K562 (cell line): Measurements from ENCODE around the gene DNAH1. TPM values are rescaled to one million over a fixed set of nuclear protein-coding genes. Genes with fewer than 3 reads are reported as not detected.
A peak's percentile ranks its signal among the peaks of the same experiment; 100 is the strongest.

Experiments
- CCNT2 ChIP-seq: IDR thresholded peaks from 2 replicates; pipeline ENCODE4 v1.6.1; 2011; ENCODE audit warnings: borderline replicate concordance, low read depth, mild to moderate bottlenecking, moderate library complexity, mixed read lengths, low read length; ENCODE audit not compliant: insufficient read length; ENCODE audit errors: extremely low read depth
- E2F3 ChIP-seq: fragments of 250-450 bp; sonication (Bioruptor Pico); IDR thresholded peaks from 2 replicates; pipeline ENCODE4 v1.4.0; 2020; ENCODE audit warnings: mild to moderate bottlenecking
- POLR3A ChIP-seq: IDR thresholded peaks from 2 replicates; pipeline ENCODE4 v1.6.1; 2011; ENCODE audit warnings: borderline replicate concordance, mild to moderate bottlenecking, moderate library complexity; ENCODE audit not compliant: insufficient read length, insufficient read depth; ENCODE audit errors: extremely low read depth
- SRF ChIP-seq, 2 experiments: fragments of 250-450, 450-650 bp in 1 of 2; sonication (Bioruptor Pico) in 1 of 2; sonication (generic) in 1 of 2; formaldehyde crosslinking; IDR thresholded peaks; 2 replicates each; pipeline versions ENCODE4 v1.5.0 to v1.5.1; 2020 to 2022; ENCODE audit warnings: mild to moderate bottlenecking in 1 of 2, missing genetic modification reagents in 1 of 2
- XRCC3 ChIP-seq: fragments of 450-650 bp; IDR thresholded peaks from 2 replicates; pipeline ENCODE4 v1.6.1; 2017; ENCODE audit warnings: mild to moderate bottlenecking, moderate library complexity
- XRCC5 ChIP-seq: fragments of 200-400 bp; formaldehyde crosslinking; IDR thresholded peaks from 2 replicates; pipeline ENCODE4 v1.6.1; 2017; ENCODE audit warnings: low read depth, mild to moderate bottlenecking, low read length
- ZBTB1 ChIP-seq: sonication (generic); formaldehyde crosslinking; IDR thresholded peaks from 2 replicates; pipeline ENCODE4 v1.8.1; 2023; ENCODE audit warnings: missing genetic modification reagents, low read depth, mild to moderate bottlenecking, borderline replicate concordance
- ZNF133 ChIP-seq: fragments of 250-450 bp; sonication (Bioruptor Pico); IDR thresholded peaks from 2 replicates; pipeline ENCODE4 v1.4.0; 2020; ENCODE audit warnings: mild to moderate bottlenecking
- polyA plus RNA-seq, 8 experiments: library from polyadenylated mRNA; depleted of rRNA in 4 of 8; stranded (reverse) in 5 of 8; unstranded in 3 of 8; fragments of >200 nt; fragmentation: Nextera tagmentation in 2 of 8; fragmentation: Illumina TruSeq in 1 of 8; extraction: Ambion mirVana in 2 of 8; extraction: Trizol in 1 of 8; gene quantifications; 2 replicates each; pipeline versions ENCODE4 v1.2.1 to v1.2.3, GENCODE V29; 2011 to 2014; ENCODE audit warnings: inconsistent platforms in 1 of 8, missing spikeins in 1 of 8
- total RNA-seq, 7 experiments: library from RNA; depleted of rRNA in 6 of 7; stranded (reverse); fragments of >200 nt in 6 of 7; fragmentation: Illumina TruSeq in 2 of 7; extraction: Trizol in 2 of 7; gene quantifications; 2 replicates each; pipeline versions ENCODE4 v1.2.1 to v1.2.3, GENCODE V29; 2011 to 2021; ENCODE audit warnings: low replicate concordance in 1 of 7
- TF ChIP-seq, protein P1 (sequence below), 3 experiments: IDR thresholded peaks in 2 of 3; conservative IDR thresholded peaks in 1 of 3; 2 replicates each; pipeline ENCODE4 v1.5.1; 2011 to 2012; ENCODE audit warnings: low read length in 3 of 3, mild to moderate bottlenecking in 3 of 3, control low read depth in 2 of 3, improper control_type of control experiment in 1 of 3, inconsistent platforms in 1 of 3, low read depth in 1 of 3, mixed read lengths in 1 of 3, moderate library complexity in 1 of 3; ENCODE audit not compliant: insufficient read depth in 2 of 3
- TF ChIP-seq, protein P2 (sequence below): sonication (generic); formaldehyde crosslinking; IDR thresholded peaks from 2 replicates; pipeline ENCODE4 v1.8.1; 2023; ENCODE audit warnings: mild to moderate bottlenecking, missing genetic modification reagents
- TF ChIP-seq, protein P3 (sequence below): fragments of 450-650 bp; formaldehyde crosslinking; IDR thresholded peaks from 2 replicates; pipeline ENCODE4 v1.4.0; 2022; ENCODE audit warnings: missing genetic modification characterization

The DNAH1 gene
- total and polyA plus RNA-seq, 9 of the 15 experiments (the other 6 are each of a cell fraction or from before 2014, with no cell fraction given), result 0.04 to 0.84 (median 0.50) TPM

DNA sequence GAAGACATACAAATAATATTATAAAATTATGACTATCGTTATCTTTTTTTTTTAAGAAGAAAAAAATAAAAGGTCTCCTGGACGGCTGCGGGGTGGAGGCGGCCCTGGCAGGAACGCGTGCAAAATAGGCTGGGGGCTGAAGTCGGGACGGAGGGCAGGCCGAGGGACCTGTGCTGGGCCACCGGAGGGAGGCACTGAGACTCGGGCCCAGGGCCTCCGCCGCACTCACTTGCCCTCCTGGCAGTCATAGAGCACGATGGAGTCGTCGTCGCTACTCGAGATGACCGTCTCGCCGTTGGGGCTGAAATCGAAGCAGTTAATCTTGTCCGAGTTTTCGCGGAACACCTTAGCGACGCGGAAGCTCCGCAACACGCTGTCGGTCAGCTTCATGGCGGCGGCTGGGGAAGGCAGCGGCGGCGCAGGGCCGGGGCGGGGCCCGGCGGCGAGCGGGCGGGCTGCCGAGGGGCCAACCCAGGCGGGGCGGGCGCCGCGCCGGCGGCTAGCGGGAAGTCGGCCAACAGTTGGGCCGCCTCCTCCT is 38.1 kb upstream of the DNAH1 start (continued):
- TF ChIP-seq, protein P1, sequence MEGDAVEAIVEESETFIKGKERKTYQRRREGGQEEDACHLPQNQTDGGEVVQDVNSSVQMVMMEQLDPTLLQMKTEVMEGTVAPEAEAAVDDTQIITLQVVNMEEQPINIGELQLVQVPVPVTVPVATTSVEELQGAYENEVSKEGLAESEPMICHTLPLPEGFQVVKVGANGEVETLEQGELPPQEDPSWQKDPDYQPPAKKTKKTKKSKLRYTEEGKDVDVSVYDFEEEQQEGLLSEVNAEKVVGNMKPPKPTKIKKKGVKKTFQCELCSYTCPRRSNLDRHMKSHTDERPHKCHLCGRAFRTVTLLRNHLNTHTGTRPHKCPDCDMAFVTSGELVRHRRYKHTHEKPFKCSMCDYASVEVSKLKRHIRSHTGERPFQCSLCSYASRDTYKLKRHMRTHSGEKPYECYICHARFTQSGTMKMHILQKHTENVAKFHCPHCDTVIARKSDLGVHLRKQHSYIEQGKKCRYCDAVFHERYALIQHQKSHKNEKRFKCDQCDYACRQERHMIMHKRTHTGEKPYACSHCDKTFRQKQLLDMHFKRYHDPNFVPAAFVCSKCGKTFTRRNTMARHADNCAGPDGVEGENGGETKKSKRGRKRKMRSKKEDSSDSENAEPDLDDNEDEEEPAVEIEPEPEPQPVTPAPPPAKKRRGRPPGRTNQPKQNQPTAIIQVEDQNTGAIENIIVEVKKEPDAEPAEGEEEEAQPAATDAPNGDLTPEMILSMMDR (IDR thresholded peaks at IDR 0.05 in 2 of 3, conservative IDR thresholded peaks at IDR 0.05 in 1 of 3; ENCODE audit: insufficient read depth in 2 of 3, low read depth in 1 of 3, low read length in 3 of 3), result peak in 2 of 3 experiments; percentile 17 to 24; a peak in 1 of 6 replicates
- TF ChIP-seq XRCC5, result 0 out of 2 replicates have a peak, but pooled peaks have one; percentile 7
- 0 out of 4 replicates have a peak, but pooled peaks of 1 of the 2 experiments have one; percentile 36 for TF ChIP-seq SRF (CRISPR knock-in tag; IDR thresholded peaks at IDR 0.05)
- no peak for TF ChIP-seq POLR3A
- TF ChIP-seq, protein P2, sequence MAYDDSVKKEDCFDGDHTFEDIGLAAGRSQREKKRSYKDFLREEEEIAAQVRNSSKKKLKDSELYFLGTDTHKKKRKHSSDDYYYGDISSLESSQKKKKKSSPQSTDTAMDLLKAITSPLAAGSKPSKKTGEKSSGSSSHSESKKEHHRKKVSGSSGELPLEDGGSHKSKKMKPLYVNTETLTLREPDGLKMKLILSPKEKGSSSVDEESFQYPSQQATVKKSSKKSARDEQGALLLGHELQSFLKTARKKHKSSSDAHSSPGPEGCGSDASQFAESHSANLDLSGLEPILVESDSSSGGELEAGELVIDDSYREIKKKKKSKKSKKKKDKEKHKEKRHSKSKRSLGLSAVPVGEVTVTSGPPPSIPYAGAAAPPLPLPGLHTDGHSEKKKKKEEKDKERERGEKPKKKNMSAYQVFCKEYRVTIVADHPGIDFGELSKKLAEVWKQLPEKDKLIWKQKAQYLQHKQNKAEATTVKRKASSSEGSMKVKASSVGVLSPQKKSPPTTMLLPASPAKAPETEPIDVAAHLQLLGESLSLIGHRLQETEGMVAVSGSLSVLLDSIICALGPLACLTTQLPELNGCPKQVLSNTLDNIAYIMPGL (CRISPR knock-in tag), result 0 out of 2 replicates have a peak, but pooled peaks have one; percentile 21
- TF ChIP-seq CCNT2, result peak; percentile 44
- TF ChIP-seq ZNF133 (CRISPR knock-in tag), result no peak
- no peak for TF ChIP-seq ZBTB1 (CRISPR knock-in tag)
- TF ChIP-seq, protein P3, sequence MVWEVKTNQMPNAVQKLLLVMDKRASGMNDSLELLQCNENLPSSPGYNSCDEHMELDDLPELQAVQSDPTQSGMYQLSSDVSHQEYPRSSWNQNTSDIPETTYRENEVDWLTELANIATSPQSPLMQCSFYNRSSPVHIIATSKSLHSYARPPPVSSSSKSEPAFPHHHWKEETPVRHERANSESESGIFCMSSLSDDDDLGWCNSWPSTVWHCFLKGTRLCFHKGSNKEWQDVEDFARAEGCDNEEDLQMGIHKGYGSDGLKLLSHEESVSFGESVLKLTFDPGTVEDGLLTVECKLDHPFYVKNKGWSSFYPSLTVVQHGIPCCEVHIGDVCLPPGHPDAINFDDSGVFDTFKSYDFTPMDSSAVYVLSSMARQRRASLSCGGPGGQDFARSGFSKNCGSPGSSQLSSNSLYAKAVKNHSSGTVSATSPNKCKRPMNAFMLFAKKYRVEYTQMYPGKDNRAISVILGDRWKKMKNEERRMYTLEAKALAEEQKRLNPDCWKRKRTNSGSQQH (CRISPR knock-in tag), result no peak
- no peak for TF ChIP-seq E2F3 (CRISPR knock-in tag)
- TF ChIP-seq XRCC3, result no peak
- TF ChIP-seq, all 486 proteins: peak for 28
